H1 (cell line): ENCODE results near the gene PHACTR1. TPM values are rescaled to one million over a fixed set of nuclear protein-coding genes. Genes with fewer than 3 reads are reported as not detected.

ENCODE experiments used
- CTCF ChIA-PET: fragments of 300-600 bp; sonication (Branson Sonifier 250); formaldehyde crosslinking; loops from one replicate; lab custom pipeline; 2021; ENCODE audit not compliant: partially characterized antibody; lab: Charles Lee
- POLR2A ChIA-PET: fragments of 300-600 bp; sonication (Branson Sonifier 250); formaldehyde crosslinking; loops from one replicate; lab custom pipeline; 2021; ENCODE audit warnings: inconsistent platforms; ENCODE audit not compliant: partially characterized antibody; lab: Charles Lee
- DNase-seq, 2 experiments: peaks; one replicate each; pipeline versions ENCODE4 v3.0.0 to v3.0.0-alpha.2; 2010 to 2022; ENCODE audit warnings: low spot score in 2 of 2, low read depth in 1 of 2, mixed read lengths in 1 of 2
- FAIRE-seq: peaks from 2 replicates; lab custom pipeline; 2011; peaks lifted over from hg19 to GRCh38; lab: Jason Lieb, UNC
- H2AFZ ChIP-seq: 2 replicates; pipeline ENCODE4 v1.8.1; 2012; ENCODE audit warnings: low read length, inconsistent platforms
- H2AK5ac ChIP-seq: 2 replicates; pipeline ENCODE4 v1.6.1; 2013; ENCODE audit warnings: low read depth, low read length
- H2BK120ac ChIP-seq: replicated peaks from 2 replicates; pipeline ENCODE3; 2013; ENCODE audit warnings: low read depth, low read length, inconsistent platforms
- H2BK12ac ChIP-seq: 2 replicates; pipeline ENCODE4 v1.6.1; 2013; ENCODE audit warnings: low read depth, low read length
- H2BK15ac ChIP-seq: 2 replicates; pipeline ENCODE4 v1.6.1; 2013; ENCODE audit warnings: low read length
- H2BK20ac ChIP-seq: 2 replicates; pipeline ENCODE4 v1.6.1; 2013; ENCODE audit warnings: low read length
- H2BK5ac ChIP-seq: 2 replicates; pipeline ENCODE4 v1.6.1; 2013; ENCODE audit warnings: low read depth, low read length
- H3K14ac ChIP-seq: 2 replicates; pipeline ENCODE4 v1.6.1; 2013; ENCODE audit warnings: inconsistent platforms; ENCODE audit not compliant: insufficient read length
- H3K18ac ChIP-seq: 2 replicates; pipeline ENCODE4 v1.6.1; 2013; ENCODE audit warnings: low read length; ENCODE audit errors: extremely low read depth
- H3K23ac ChIP-seq: 2 replicates; pipeline ENCODE4 v1.6.1; 2013; ENCODE audit warnings: inconsistent platforms; ENCODE audit not compliant: insufficient read length
- H3K23me2 ChIP-seq: 2 replicates; pipeline ENCODE4 v1.6.1; 2013; ENCODE audit warnings: low read depth, low read length
- H3K27ac ChIP-seq: 2 replicates; pipeline ENCODE4 v1.6.1; 2011; ENCODE audit warnings: low read depth, low read length, inconsistent platforms
- H3K27me3 ChIP-seq, 4 experiments: replicated peaks in 1 of 4; 1 replicate in 1 of 4; 2 replicates in 3 of 4; pipeline versions ENCODE4 v1.6.1 to v1.8.1; 2011 to 2013; ENCODE audit warnings: low read length in 3 of 4, mild to moderate bottlenecking in 3 of 4, inconsistent platforms in 2 of 4, mixed read lengths in 2 of 4, moderate library complexity in 1 of 4; ENCODE audit not compliant: control insufficient read depth in 3 of 4, insufficient read depth in 3 of 4; ENCODE audit errors: extremely low read depth in 1 of 4
- H3K36me3 ChIP-seq, 4 experiments: 2 replicates each; pipeline versions ENCODE4 v1.6.1 to v1.8.1; 2011 to 2013; ENCODE audit warnings: mild to moderate bottlenecking in 4 of 4, low read length in 3 of 4, moderate library complexity in 2 of 4, control low read depth in 1 of 4, inconsistent platforms in 1 of 4; ENCODE audit not compliant: insufficient read depth in 4 of 4, control insufficient read depth in 2 of 4
- H3K4ac ChIP-seq: replicated peaks from 2 replicates; pipeline ENCODE3; 2013; ENCODE audit warnings: low read length, low read depth, mixed read lengths, inconsistent platforms; ENCODE audit not compliant: insufficient read length
- H3K4me1 ChIP-seq, 4 experiments: replicated peaks in 1 of 4; 1 replicate in 1 of 4; 2 replicates in 3 of 4; pipeline versions ENCODE4 v1.6.1 to v1.8.1; 2011 to 2013; ENCODE audit warnings: low read length in 3 of 4, inconsistent platforms in 2 of 4, mixed read lengths in 1 of 4; ENCODE audit not compliant: insufficient read depth in 4 of 4, control insufficient read depth in 3 of 4
- H3K4me2 ChIP-seq, 2 experiments: 2 replicates each; pipeline versions ENCODE4 v1.6.1 to v1.8.1; 2011 to 2013; ENCODE audit warnings: low read depth in 2 of 2, low read length in 2 of 2, control low read depth in 1 of 2, inconsistent platforms in 1 of 2, mild to moderate bottlenecking in 1 of 2; ENCODE audit not compliant: insufficient read depth in 1 of 2
- H3K4me3 ChIP-seq, 4 experiments: fragments of 200-600, 300-600 bp in 1 of 4; sonication (generic), shearing (Covaris generic), sonication (Bioruptor Twin) in 1 of 4; 2 replicates each; pipeline versions ENCODE4 v1.5.1 to v1.8.1; 2011 to 2016; ENCODE audit warnings: low read length in 4 of 4, low read depth in 3 of 4, control low read depth in 2 of 4, inconsistent platforms in 2 of 4, mild to moderate bottlenecking in 2 of 4, mixed read lengths in 1 of 4, moderate library complexity in 1 of 4; ENCODE audit not compliant: insufficient read depth in 2 of 4; ENCODE audit errors: extremely low read depth in 1 of 4
- H3K56ac ChIP-seq: replicated peaks from 2 replicates; pipeline ENCODE3; 2013; ENCODE audit warnings: low read depth, mild to moderate bottlenecking, mixed read lengths, low read length, inconsistent platforms; ENCODE audit not compliant: insufficient read length
- H3K79me1 ChIP-seq: 2 replicates; pipeline ENCODE4 v1.6.1; 2013; ENCODE audit warnings: low read depth, low read length, control low read depth
- H3K79me2 ChIP-seq, 2 experiments: 2 replicates each; pipeline versions ENCODE4 v1.6.1 to v1.8.1; 2012 to 2013; ENCODE audit warnings: low read length in 2 of 2, mild to moderate bottlenecking in 2 of 2, inconsistent platforms in 1 of 2; ENCODE audit not compliant: insufficient read depth in 2 of 2, control insufficient read depth in 1 of 2
- H3K9ac ChIP-seq, 4 experiments: replicated peaks in 1 of 4; 1 replicate in 1 of 4; 2 replicates in 3 of 4; pipeline versions ENCODE4 v1.6.1 to v1.8.1; 2011 to 2013; ENCODE audit warnings: low read depth in 3 of 4, low read length in 3 of 4, control low read depth in 2 of 4, mild to moderate bottlenecking in 2 of 4, moderate library complexity in 2 of 4, inconsistent platforms in 1 of 4; ENCODE audit errors: extremely low read depth in 1 of 4
- H3K9me3 ChIP-seq, 2 experiments: 2 replicates each; pipeline versions ENCODE4 v1.6.1 to v1.8.1; 2012 to 2013; ENCODE audit warnings: mild to moderate bottlenecking in 2 of 2, moderate library complexity in 2 of 2, control low read depth in 1 of 2, inconsistent platforms in 1 of 2, low read depth in 1 of 2, low read length in 1 of 2, mixed read lengths in 1 of 2; ENCODE audit not compliant: insufficient read depth in 2 of 2
- H4K20me1 ChIP-seq, 2 experiments: replicated peaks in 1 of 2; 2 replicates each; pipeline versions ENCODE3 to v1.8.1; 2011 to 2013; ENCODE audit warnings: inconsistent platforms in 2 of 2, low read length in 2 of 2, mild to moderate bottlenecking in 1 of 2; ENCODE audit not compliant: insufficient read depth in 2 of 2, control insufficient read depth in 1 of 2
- H4K5ac ChIP-seq: 2 replicates; pipeline ENCODE4 v1.6.1; 2013; ENCODE audit warnings: low read length, low read depth, mixed read lengths, inconsistent platforms; ENCODE audit not compliant: insufficient read length
- H4K8ac ChIP-seq: 2 replicates; pipeline ENCODE4 v1.8.0; 2013; ENCODE audit warnings: mild to moderate bottlenecking, moderate library complexity, low read length, inconsistent platforms; ENCODE audit not compliant: insufficient read depth; ENCODE audit errors: extremely low read depth
- H4K91ac ChIP-seq: replicated peaks from 2 replicates; pipeline ENCODE3; 2013; ENCODE audit warnings: low read length, mixed read lengths, inconsistent platforms; ENCODE audit not compliant: insufficient read length
- ASH2L ChIP-seq: fragments of 200-600, 300-600 bp; sonication (generic); IDR thresholded peaks from one replicate; pipeline ENCODE4 v1.7.1; 2017; ENCODE audit warnings: low read length
- BRCA1 ChIP-seq: IDR thresholded peaks from 2 replicates; pipeline ENCODE4 v1.6.1; 2012; ENCODE audit warnings: low read depth, low read length, improper control_type of control experiment
- CBX8 ChIP-seq: fragments of 300-800, 300-1000 bp; sonication (generic); IDR thresholded peaks from 2 replicates; pipeline ENCODE4 v1.7.1; 2016; ENCODE audit warnings: low read depth, low read length, borderline replicate concordance
- CTBP2 ChIP-seq: IDR thresholded peaks from 2 replicates; pipeline ENCODE4 v1.7.0; 2011; ENCODE audit warnings: borderline replicate concordance, mild to moderate bottlenecking, moderate library complexity, mixed read lengths, low read length; ENCODE audit not compliant: insufficient read depth, insufficient read length
- EGR1 ChIP-seq: IDR thresholded peaks from 2 replicates; pipeline ENCODE4 v1.6.1; 2011; ENCODE audit warnings: low read depth, low read length, borderline replicate concordance
- EP300 ChIP-seq, 2 experiments: IDR thresholded peaks; 1 replicate in 1 of 2; 2 replicates in 1 of 2; pipeline ENCODE4 v1.6.1; 2011 to 2012; ENCODE audit warnings: low read depth in 2 of 2, low read length in 2 of 2, mild to moderate bottlenecking in 2 of 2, borderline replicate concordance in 1 of 2, inconsistent platforms in 1 of 2, moderate library complexity in 1 of 2
- KDM4A ChIP-seq: IDR thresholded peaks from one replicate; pipeline ENCODE4 v1.7.1; 2012; ENCODE audit warnings: low read depth, mild to moderate bottlenecking, moderate library complexity, low read length, inconsistent platforms; ENCODE audit not compliant: severe bottlenecking
- RFX5 ChIP-seq: IDR thresholded peaks from 2 replicates; pipeline ENCODE4 v1.6.1; 2011; ENCODE audit warnings: low read depth, low read length, improper control_type of control experiment, borderline replicate concordance
- RXRA ChIP-seq: IDR thresholded peaks from 2 replicates; pipeline ENCODE4 v1.6.1; 2011; ENCODE audit warnings: low read depth, mild to moderate bottlenecking, low read length, moderate library complexity; ENCODE audit not compliant: insufficient read depth
- SAP30 ChIP-seq: fragments of 300-600 bp; sonication (generic); IDR thresholded peaks from 2 replicates; pipeline ENCODE4 v1.7.1; 2012; ENCODE audit warnings: low read length, moderate library complexity, mild to moderate bottlenecking, inconsistent platforms; ENCODE audit not compliant: insufficient read depth, insufficient replicate concordance
- SP1 ChIP-seq: IDR thresholded peaks from 2 replicates; pipeline ENCODE4 v1.6.1; 2011; ENCODE audit warnings: low read depth, low read length
- SP4 ChIP-seq: IDR thresholded peaks from 2 replicates; pipeline ENCODE4 v1.6.1; 2012; ENCODE audit warnings: low read length, inconsistent platforms
- TBP ChIP-seq: IDR thresholded peaks from 2 replicates; pipeline ENCODE4 v1.6.1; 2011; ENCODE audit warnings: low read depth, low read length, improper control_type of control experiment
- YY1 ChIP-seq: IDR thresholded peaks from 2 replicates; pipeline ENCODE4 v1.6.1; 2011; ENCODE audit warnings: low read depth, mild to moderate bottlenecking, low read length
- WGBS, 2 experiments: shearing (Covaris generic) in 1 of 2; methylation state at CpG; one replicate each; pipeline versions ENCODE4 v1.1.6 to v1.1.7; 2013 to 2015; ENCODE audit warnings: low lambda C conversion rate in 2 of 2, mixed read lengths in 2 of 2, inconsistent platforms in 1 of 2, low coverage in 1 of 2, missing lambda C conversion rate in 1 of 2; ENCODE audit not compliant: insufficient replicate concordance in 2 of 2, insufficient coverage in 1 of 2, insufficient read length in 1 of 2; ENCODE audit errors: extremely low coverage in 1 of 2, missing lambda C conversion rate in 1 of 2; 5-methylcytosine and 5-hydroxymethylcytosine counted together
- polyA plus RNA-seq, 7 experiments: library from polyadenylated mRNA; depleted of rRNA in 3 of 7; stranded (reverse) in 5 of 7; unstranded in 2 of 7; fragments of >200 nt in 5 of 7; fragments of 200-250 nt in 2 of 7; gene quantifications; 1 replicate in 5 of 7; 2 replicates in 1 of 7; 4 replicates in 1 of 7; pipeline versions ENCODE4 v1.2.1 to v1.2.3, GENCODE V29; 2011 to 2013; ENCODE audit warnings: missing spikeins in 2 of 7, mixed read lengths in 2 of 7
- total RNA-seq: library from RNA; stranded (reverse); fragmentation: NEBNext Ultra II Directional; extraction: Animal tissue kit (Norgen Biotek cat#: 25700); gene quantifications from 2 replicates; pipeline ENCODE4 v1.2.1, GENCODE V29; 2021

PHACTR1 gene
- total and polyA plus RNA-seq, 2 of the 8 experiments (the other 6 are each of a cell fraction or from before 2014, with no cell fraction given) = 3.9 to 17.1 TPM

GRCh38 chr6:13283331-13283730, 566.8 kb downstream of the PHACTR1 start:
- no peak overlapping the region for H2BK15ac ChIP-seq
- H2AK5ac ChIP-seq = no peak overlapping the region
- no peaks in the 10 kb centered on the region for H3K79me2 ChIP-seq
- no peaks in the 10 kb centered on the region for H3K79me1 ChIP-seq
- ChIA-PET CTCF (interaction anchor here (0.9 to 1.3 kb wide), 3 partner anchors 13 to 162 kb away, joined by 3 to 7 read pairs (median 3); no protein-coding TSS in a partner anchor), POLR2A (no interaction called here)
- H4K20me1 ChIP-seq = peaks cover 1 to 2% of the 10 kb centered on the region in 2 experiments
- H3K18ac ChIP-seq = no peak overlapping the region
- WGBS, 2 experiments = 92% methylated on average over 14 of the region's 14 CpGs; no CpG with 5 or more reads in 1 of the 2 experiments
- no peak for FAIRE-seq
- H4K91ac ChIP-seq = no peak overlapping the region
- no peak overlapping the region for H3K4ac ChIP-seq
- peaks cover 0 to 5% (median 4%) of the 10 kb centered on the region in 4 experiments; a peak in 2 of 7 replicates for H3K4me1 ChIP-seq
- no peak overlapping the region for H3K9ac ChIP-seq
- no peak overlapping the region for H3K4me2 ChIP-seq
- H3K23me2 ChIP-seq = no peaks in the 10 kb centered on the region
- H3K14ac ChIP-seq = no peak overlapping the region
- no peak for DNase-seq
- no peak overlapping the region for H2BK12ac ChIP-seq
- no peak overlapping the region for H4K5ac ChIP-seq
- TF ChIP-seq SAP30 (no peak), TBP (no peak), EGR1 (no peak), RXRA (no peak), RFX5 (no peak), EP300 (IDR thresholded peaks at IDR 0.05; ENCODE audit: borderline replicate concordance in 1 of 2, low read depth in 2 of 2, low read length in 2 of 2) (no peak), YY1 (no peak), CTBP2 (no peak), SP1 (no peak), SP4 (no peak), KDM4A (no peak), CBX8 (no peak), BRCA1 (no peak), ASH2L (no peak)
- H3K4me3 ChIP-seq = no peak overlapping the region
- no peak overlapping the region for H3K23ac ChIP-seq
- no peak overlapping the region for H2AFZ ChIP-seq
- H2BK120ac ChIP-seq = no peak overlapping the region
- no peak overlapping the region for H3K27ac ChIP-seq
- peaks cover 0 to 26% (median 11%) of the 10 kb centered on the region in 4 experiments; a peak in 2 of 8 replicates for H3K36me3 ChIP-seq
- H4K8ac ChIP-seq = no peak overlapping the region
- no peak overlapping the region for H3K56ac ChIP-seq
- peaks cover 14 to 17% of the 10 kb centered on the region in 2 experiments; a peak in 3 of 4 replicates for H3K9me3 ChIP-seq
- no peak overlapping the region for H2BK5ac ChIP-seq
- H2BK20ac ChIP-seq = no peak overlapping the region
- no peaks in the 10 kb centered on the region for H3K27me3 ChIP-seq
